Stimulated activated effector memory CD8-positive, alpha-beta T cell treated with anti-CD3 and anti-CD28 coated beads, Interleukin-12 subunit alpha, Interleukin-12 subunit beta, amount 100 ng/mL, for 72 hours (primary cell): ENCODE data around the gene NOXO1.
"Not testable (repeated sequence)": the region's sequence is repeated elsewhere in the genome, so short reads cannot be mapped to it uniquely, and the experiment has no call there.

Experiments
- ATAC-seq: fragments of 150-1000 bp; cut with Tn5 transposase; 2 replicates; pipeline ENCODE4 v1.10.0; 2021
- DNase-seq, 2 donors: peaks; one replicate each; pipeline ENCODE4 v3.0.0; 2021 to 2022; ENCODE audit warnings: low spot score in 2 of 2
- H3K27ac Mint-ChIP-seq: one replicate; pipeline ENCODE4 v1.8.0; 2022; ENCODE audit warnings: mild to moderate bottlenecking, mixed read lengths
- H3K36me3 Mint-ChIP-seq: one replicate; pipeline ENCODE4 v1.8.0; 2022; ENCODE audit warnings: mild to moderate bottlenecking, mixed read lengths
- H3K4me1 Mint-ChIP-seq: one replicate; pipeline ENCODE4 v1.8.0; 2022; ENCODE audit warnings: mixed read lengths
- H3K4me3 Mint-ChIP-seq: one replicate; pipeline ENCODE4 v1.8.0; 2022; ENCODE audit warnings: mild to moderate bottlenecking, mixed read lengths
- H3K9me3 Mint-ChIP-seq: one replicate; pipeline ENCODE4 v1.8.0; 2022; ENCODE audit warnings: mixed read lengths

NOXO1 gene

GRCh38 chr16:2019518-2019920, 38.2 kb upstream of the NOXO1 start, which contains the start of gene NPW:
TSS of gene NPW (plus strand) at chr16:2019785.
- Mint-ChIP-seq H3K9me3 (no peaks in the 10 kb centered on the region), H3K4me3 (peak within 1 kb of the TSS; percentile 33), H3K4me1 (peaks cover 19% of the 10 kb centered on the region), H3K36me3 (no peaks in the 10 kb centered on the region), H3K27ac (no peak within 1 kb of the TSS)
- DNase-seq (no peak), ATAC-seq (no peak)

GRCh38 chr16:2016407-2016922, 35.2 kb upstream of the NOXO1 start:
- ATAC-seq (peak; percentile 39), DNase-seq (peak in 1 of 2 donors; percentile 74)
- no peak overlapping the region for H3K4me3 Mint-ChIP-seq
- H3K9me3 Mint-ChIP-seq = no peaks in the 10 kb centered on the region
- no peak overlapping the region for H3K27ac Mint-ChIP-seq
- H3K36me3 Mint-ChIP-seq = no peaks in the 10 kb centered on the region
- peaks cover 6% of the 10 kb centered on the region for H3K4me1 Mint-ChIP-seq

DNA sequence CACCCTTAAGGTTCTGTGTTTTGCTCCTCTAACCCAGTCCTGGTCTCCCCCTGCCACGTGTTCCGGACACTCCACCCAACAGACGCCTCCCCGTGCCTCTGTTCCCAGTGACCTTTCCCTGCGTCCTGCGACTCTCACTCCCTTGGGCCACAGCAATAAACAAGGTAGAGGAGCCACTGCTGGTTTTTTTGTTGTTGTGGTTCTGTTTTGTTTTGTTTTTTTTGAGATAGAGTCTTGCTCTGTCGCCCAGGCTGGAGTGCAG, 34.6 kb upstream of the NOXO1 start:
- Mint-ChIP-seq H3K4me3 (no peak overlapping the region), H3K27ac (no peak overlapping the region), H3K36me3 (no peaks in the 10 kb centered on the region), H3K4me1 (peaks cover 5% of the 10 kb centered on the region), H3K9me3 (no peaks in the 10 kb centered on the region)
- no peak for ATAC-seq
- no peak for DNase-seq

GRCh38 chr16:2015117-2015946, 34.1 kb upstream of the NOXO1 start:
- Mint-ChIP-seq H3K9me3 (no peaks in the 10 kb centered on the region), H3K36me3 (peaks cover 1% of the 10 kb centered on the region), H3K4me3 (no peak overlapping the region), H3K27ac (no peak overlapping the region), H3K4me1 (no peaks in the 10 kb centered on the region)
- DNase-seq (no peak), ATAC-seq (no peak)

DNA sequence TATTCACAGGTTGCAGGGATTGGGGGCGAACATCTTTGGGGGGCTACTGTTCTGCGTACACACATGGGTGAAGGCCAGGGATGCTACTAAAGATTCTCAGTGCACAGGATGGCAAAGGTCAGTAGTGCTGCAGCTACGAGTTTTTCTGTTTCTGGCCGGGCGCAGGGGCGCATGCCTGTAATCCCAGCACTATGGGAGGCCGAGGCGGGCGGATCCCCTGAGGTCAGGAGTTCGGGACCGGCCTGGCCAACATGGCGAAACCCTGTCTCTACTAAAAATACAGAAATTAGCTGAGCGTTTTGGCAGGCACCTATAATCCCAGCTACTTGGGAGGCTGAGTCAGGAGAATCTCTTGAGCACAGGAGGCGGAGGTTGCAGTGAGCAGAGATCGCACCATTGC, 32.3 kb upstream of the NOXO1 start:
- Mint-ChIP-seq H3K4me3 (no peak overlapping the region), H3K27ac (no peak overlapping the region), H3K4me1 (peaks cover 5% of the 10 kb centered on the region), H3K9me3 (no peaks in the 10 kb centered on the region), H3K36me3 (peaks cover 11% of the 10 kb centered on the region)
- DNase-seq (no peak), ATAC-seq (no peak)

DNA sequence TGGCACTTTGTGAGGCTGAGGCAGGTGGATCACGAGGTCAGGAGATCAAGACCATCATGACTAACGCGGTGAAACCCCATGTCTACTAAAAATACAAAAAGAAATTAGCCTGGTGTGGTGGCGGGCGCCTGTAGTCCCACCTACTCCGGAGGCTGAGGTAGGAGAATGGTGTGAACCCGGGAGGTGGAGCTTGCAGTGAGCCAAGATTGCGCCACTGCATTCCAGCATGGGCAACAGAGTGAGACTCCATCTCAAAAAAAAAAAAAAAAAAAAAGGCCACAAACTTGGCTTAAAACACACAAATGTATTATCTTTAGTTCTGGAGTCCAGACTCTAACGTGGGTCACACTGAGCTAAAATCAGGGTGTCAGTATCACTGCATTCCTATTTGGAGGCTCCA, 30.5 kb upstream of the NOXO1 start:
- not testable (repeated sequence) for H3K4me3 Mint-ChIP-seq, ATAC-seq, H3K9me3 Mint-ChIP-seq, DNase-seq, H3K27ac Mint-ChIP-seq
- Mint-ChIP-seq H3K36me3 (peaks cover 27% of the 10 kb centered on the region), H3K4me1 (peaks cover 23% of the 10 kb centered on the region)

- peaks cover 31% of the 10 kb centered on the region for H3K36me3 Mint-ChIP-seq
- H3K4me1 Mint-ChIP-seq = peaks cover 39% of the 10 kb centered on the region
- peak within 1 kb of the TSS; percentile 93 for H3K27ac Mint-ChIP-seq
- DNase-seq (peak; percentile 72 to 83), ATAC-seq (peak; percentile 97)
- no peaks in the 10 kb centered on the region for H3K9me3 Mint-ChIP-seq
- H3K4me3 Mint-ChIP-seq = peak within 1 kb of the TSS; percentile 87
These were observed 28.7 kb upstream of the NOXO1 start, which contains the start of gene ZNF598 for GRCh38 chr16:2009791-2010510. TSS of gene ZNF598 (minus strand) at chr16:2009821.

GRCh38 chr16:2009164-2009711, 28.0 kb upstream of the NOXO1 start:
- H3K4me1 Mint-ChIP-seq = peaks cover 46% of the 10 kb centered on the region
- peak; percentile 58 for ATAC-seq

DNA sequence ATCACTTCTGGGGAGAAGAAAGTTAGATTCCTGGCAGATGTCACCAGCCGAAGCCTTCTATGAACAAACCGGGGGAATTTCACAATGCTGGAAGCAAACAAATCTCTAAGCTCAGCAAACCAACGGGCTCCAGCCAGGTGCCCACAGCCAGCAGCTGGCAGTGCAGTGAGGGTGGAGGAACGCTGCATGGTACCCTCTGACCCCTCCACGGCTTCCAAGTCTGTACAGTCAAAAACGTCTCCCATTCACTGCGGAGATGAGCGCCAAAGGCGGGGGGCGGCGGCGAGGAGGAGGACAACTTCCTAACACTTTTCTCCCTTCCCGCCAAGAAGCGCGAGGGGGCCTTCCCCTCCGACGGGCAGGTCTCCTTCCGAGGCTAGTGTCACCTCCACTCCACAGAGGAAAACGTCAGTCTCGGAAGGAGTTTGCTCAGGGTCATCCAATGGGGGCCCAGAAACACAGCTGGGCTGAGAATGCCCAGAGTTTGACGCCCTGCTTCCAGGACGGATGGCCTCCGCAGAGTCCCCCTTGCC, 27.4 kb upstream of the NOXO1 start:
- H3K4me3 Mint-ChIP-seq = peak overlapping the region; percentile 87
- H3K36me3 Mint-ChIP-seq = peaks cover 33% of the 10 kb centered on the region
- ATAC-seq = peak; percentile 3
- DNase-seq = no peak
- peak overlapping the region; percentile 93 for H3K27ac Mint-ChIP-seq
- no peaks in the 10 kb centered on the region for H3K9me3 Mint-ChIP-seq
- peaks cover 50% of the 10 kb centered on the region for H3K4me1 Mint-ChIP-seq

More at GRCh38 chr16:2009164-2009711, 28.0 kb upstream of the NOXO1 start:
- Mint-ChIP-seq H3K9me3 (no peaks in the 10 kb centered on the region), H3K27ac (peak overlapping the region; percentile 93), H3K4me3 (peak overlapping the region; percentile 87), H3K36me3 (peaks cover 33% of the 10 kb centered on the region)
- DNase-seq = no peak

DNA sequence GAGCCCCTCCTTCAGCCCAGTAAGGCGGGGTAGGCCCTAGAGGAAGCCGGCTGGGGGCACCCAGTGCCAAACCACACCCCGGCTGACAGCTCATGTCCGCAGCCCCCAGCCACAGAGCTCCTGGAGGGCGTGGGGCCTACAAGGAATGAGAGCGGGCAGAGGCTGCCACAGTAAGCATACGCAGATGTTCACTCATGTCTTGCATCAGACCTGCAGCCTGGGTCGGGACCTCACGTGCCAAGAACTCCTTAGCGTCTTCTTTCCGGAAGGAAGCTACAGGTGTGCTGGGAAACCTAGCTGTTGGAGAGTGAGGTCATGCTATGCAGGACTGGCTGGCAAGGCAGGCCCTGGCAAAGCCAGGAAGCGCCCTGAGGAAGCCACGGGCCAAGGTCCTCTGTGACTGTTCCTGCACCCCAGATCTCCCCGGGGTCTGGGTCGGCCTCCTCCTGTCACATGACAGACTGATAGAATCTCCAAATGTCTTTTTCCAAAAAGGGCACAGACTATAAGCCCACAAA, 26.8 kb upstream of the NOXO1 start:
- Mint-ChIP-seq H3K4me1 (peaks cover 50% of the 10 kb centered on the region), H3K9me3 (no peaks in the 10 kb centered on the region), H3K4me3 (peak overlapping the region; percentile 87), H3K36me3 (peaks cover 39% of the 10 kb centered on the region), H3K27ac (peak overlapping the region; percentile 93)
- no peak for ATAC-seq
- no peak for DNase-seq

DNA sequence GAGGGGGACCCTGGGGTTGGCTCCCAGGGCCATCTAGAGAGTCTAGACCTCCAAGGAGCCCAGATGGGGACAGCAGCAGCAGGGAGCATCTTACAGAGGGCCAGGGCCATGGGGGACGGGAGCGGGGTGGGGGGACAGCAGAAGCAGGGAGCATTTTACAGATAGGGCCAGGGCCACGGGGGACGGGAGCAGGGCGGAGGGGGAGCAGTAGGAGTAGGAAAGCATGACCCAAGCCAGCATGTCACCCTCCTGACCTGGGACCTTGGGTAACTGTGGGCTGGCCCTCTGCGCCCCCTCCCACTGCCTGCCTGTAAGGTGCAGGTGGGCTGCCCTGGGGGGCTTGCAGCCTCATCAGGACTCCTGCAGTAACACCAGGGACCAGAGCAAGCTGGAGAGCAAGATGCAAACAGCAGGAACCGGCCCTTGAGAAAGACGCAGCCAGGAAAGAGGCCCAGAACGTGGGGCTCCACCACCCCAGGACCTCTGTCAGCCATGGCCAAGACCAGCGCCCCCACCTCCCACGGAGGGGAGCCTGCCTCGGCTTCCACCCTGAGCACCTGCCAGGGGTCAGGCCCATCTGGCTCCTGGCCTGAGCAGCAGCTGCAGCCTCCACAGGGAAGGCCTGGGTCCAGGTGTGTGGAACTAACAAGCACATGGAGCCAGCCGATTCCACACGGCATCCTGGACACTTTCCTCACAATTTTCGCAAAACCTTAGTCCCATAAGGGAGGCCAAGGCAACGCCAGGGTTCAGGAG, 26.0 kb upstream of the NOXO1 start:
- no peak for DNase-seq
- peaks cover 50% of the 10 kb centered on the region for H3K4me1 Mint-ChIP-seq

DNA sequence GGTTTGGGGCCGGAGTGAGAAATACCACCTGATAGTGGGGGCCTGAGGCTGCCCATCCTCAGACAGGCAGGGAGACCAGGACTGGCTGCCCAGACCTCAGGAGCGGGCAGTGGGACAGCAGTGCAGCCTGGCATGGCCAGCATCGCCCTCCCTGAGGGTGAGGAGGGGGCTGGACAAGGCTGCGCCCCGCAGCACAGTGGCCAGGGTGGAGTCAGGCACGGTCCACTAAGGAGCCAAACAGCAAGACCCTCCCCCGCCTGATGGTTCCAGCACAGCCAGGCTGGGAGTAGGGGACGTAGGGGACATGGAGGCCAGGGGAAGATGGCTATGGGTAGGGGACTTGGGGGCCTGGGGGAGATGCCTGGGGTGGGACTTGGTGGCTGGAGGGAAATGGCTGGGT, 25.0 kb upstream of the NOXO1 start:
- ATAC-seq (no peak), DNase-seq (no peak)
- H3K36me3 Mint-ChIP-seq = peaks cover 54% of the 10 kb centered on the region
- H3K4me1 Mint-ChIP-seq = peaks cover 50% of the 10 kb centered on the region
- H3K4me3 Mint-ChIP-seq = peak overlapping the region; percentile 87
- peak overlapping the region; percentile 93 for H3K27ac Mint-ChIP-seq
- no peaks in the 10 kb centered on the region for H3K9me3 Mint-ChIP-seq

More for the DNA sequence above, 26.0 kb upstream of the NOXO1 start:
- Mint-ChIP-seq H3K9me3 (no peaks in the 10 kb centered on the region), H3K4me3 (peak overlapping the region; percentile 87), H3K36me3 (peaks cover 48% of the 10 kb centered on the region), H3K27ac (peak overlapping the region; percentile 93)
- no peak for ATAC-seq

GRCh38 chr16:2005646-2006045, 24.4 kb upstream of the NOXO1 start:
- Mint-ChIP-seq H3K4me1 (peaks cover 50% of the 10 kb centered on the region), H3K36me3 (peaks cover 61% of the 10 kb centered on the region), H3K4me3 (peak overlapping the region; percentile 87), H3K27ac (peak overlapping the region; percentile 93), H3K9me3 (no peaks in the 10 kb centered on the region)
- no peak for DNase-seq
- no peak for ATAC-seq

GRCh38 chr16:2004795-2005517, 23.7 kb upstream of the NOXO1 start:
- H3K4me3 Mint-ChIP-seq = no peak overlapping the region
- H3K4me1 Mint-ChIP-seq = peaks cover 50% of the 10 kb centered on the region
- no peaks in the 10 kb centered on the region for H3K9me3 Mint-ChIP-seq
- ATAC-seq (no peak), DNase-seq (no peak)
- no peak overlapping the region for H3K27ac Mint-ChIP-seq
- peaks cover 63% of the 10 kb centered on the region for H3K36me3 Mint-ChIP-seq
